Keratinocyte (primary cell): Measurements from ENCODE around the gene CTDSPL2. TPM values are rescaled to one million over a fixed set of nuclear protein-coding genes. Genes with fewer than 3 reads are reported as not detected.
A peak's percentile ranks its signal among the peaks of the same experiment; 100 is the strongest.
"Not testable (repeated sequence)": the region's sequence is repeated elsewhere in the genome, so short reads cannot be mapped to it uniquely, and the experiment has no call there.

Source experiments
- DNase-seq: peaks from one replicate; pipeline ENCODE4 v3.0.0-alpha.2; 2011; ENCODE audit warnings: low read depth, missing footprints, low spot score
- FAIRE-seq: peaks from 2 replicates; lab custom pipeline; 2011; peaks lifted over from hg19 to GRCh38; lab: Jason Lieb, UNC
- H2AFZ ChIP-seq: 2 replicates; pipeline ENCODE4 v1.6.0; 2012; ENCODE audit warnings: low read length, control low read depth, inconsistent platforms; ENCODE audit not compliant: control insufficient read depth
- H3K27ac ChIP-seq: 2 replicates; pipeline ENCODE4 v1.5.1; 2011; ENCODE audit warnings: low read length; ENCODE audit not compliant: control insufficient read depth, insufficient read depth
- H3K27me3 ChIP-seq: 3 replicates; pipeline ENCODE4 v1.6.0; 2011; ENCODE audit warnings: low read length; ENCODE audit not compliant: control insufficient read depth, insufficient read depth; ENCODE audit errors: extremely low read depth
- H3K36me3 ChIP-seq, 2 experiments: 2 replicates in 1 of 2; 3 replicates in 1 of 2; pipeline ENCODE4 v1.5.1; 2011; ENCODE audit warnings: low read length in 2 of 2, mild to moderate bottlenecking in 1 of 2; ENCODE audit not compliant: control insufficient read depth in 2 of 2, insufficient read depth in 2 of 2; ENCODE audit errors: extremely low read depth in 1 of 2
- H3K4me1 ChIP-seq: 3 replicates; pipeline ENCODE4 v1.5.1; 2011; ENCODE audit warnings: low read length; ENCODE audit not compliant: control insufficient read depth, insufficient read depth; ENCODE audit errors: extremely low read depth
- H3K4me2 ChIP-seq: 3 replicates; pipeline ENCODE4 v1.6.0; 2011; ENCODE audit warnings: low read depth, low read length; ENCODE audit not compliant: control insufficient read depth, insufficient read depth; ENCODE audit errors: extremely low read depth
- H3K4me3 ChIP-seq, 3 experiments: fragments of 200-600 bp in 1 of 3; sonication (generic) in 1 of 3; 2 replicates in 2 of 3; 3 replicates in 1 of 3; pipeline ENCODE4 v1.5.1; 2011 to 2016; ENCODE audit warnings: low read length in 3 of 3, mild to moderate bottlenecking in 3 of 3, control low read depth in 2 of 3, inconsistent platforms in 1 of 3, low read depth in 1 of 3, mixed read lengths in 1 of 3, mixed run types in 1 of 3, moderate library complexity in 1 of 3; ENCODE audit not compliant: control insufficient read depth in 2 of 3, insufficient read depth in 2 of 3; ENCODE audit errors: extremely low read depth in 1 of 3
- H3K79me2 ChIP-seq: 2 replicates; pipeline ENCODE4 v1.6.0; 2012; ENCODE audit warnings: low read length; ENCODE audit not compliant: control insufficient read depth, insufficient read depth
- H3K9ac ChIP-seq: 3 replicates; pipeline ENCODE4 v1.6.0; 2011; ENCODE audit warnings: low read length; ENCODE audit not compliant: control insufficient read depth, insufficient read depth; ENCODE audit errors: extremely low read depth
- H3K9me1 ChIP-seq: 3 replicates; pipeline ENCODE4 v1.6.0; 2011; ENCODE audit warnings: low read length; ENCODE audit not compliant: control insufficient read depth, insufficient read depth; ENCODE audit errors: extremely low read depth
- H3K9me3 ChIP-seq: 2 replicates; pipeline ENCODE4 v1.5.1; 2012; ENCODE audit warnings: low read depth, low read length; ENCODE audit not compliant: control insufficient read depth
- H4K20me1 ChIP-seq: 3 replicates; pipeline ENCODE4 v1.6.0; 2011; ENCODE audit warnings: low read length; ENCODE audit not compliant: control insufficient read depth, insufficient read depth; ENCODE audit errors: extremely low read depth
- EZH2 ChIP-seq: IDR thresholded peaks from one replicate; pipeline ENCODE4 v1.6.1; 2012; ENCODE audit warnings: inconsistent platforms, mild to moderate bottlenecking, low read length, moderate library complexity
- dilution Hi-C: fragments of 300-500 bp; cut with MboI; formaldehyde crosslinking; loops from one replicate; pipeline ENCODE4 v1.7.0; 2020; ENCODE audit warnings: low sequenced_read_pairs; ENCODE audit not compliant: extremely low pct_ligation_motif_present
- polyA plus RNA-seq, 5 experiments: library from polyadenylated mRNA; depleted of rRNA in 3 of 5; stranded (reverse) in 3 of 5; stranded (forward) in 1 of 5; unstranded in 1 of 5; fragments of >200 nt; gene quantifications; 1 replicate in 1 of 5; 2 replicates in 3 of 5; 3 replicates in 1 of 5; pipeline versions ENCODE4 v1.2.1 to v1.2.3, GENCODE V29; 2011 to 2012; ENCODE audit warnings: missing spikeins in 2 of 5, low read depth in 1 of 5, low replicate concordance in 1 of 5
- TF ChIP-seq, protein P1 (sequence below), 3 experiments: IDR thresholded peaks in 1 of 3; conservative IDR thresholded peaks in 1 of 3; optimal IDR thresholded peaks in 1 of 3; 2 replicates in 2 of 3; 3 replicates in 1 of 3; pipeline versions ENCODE3 to v1.5.1; 2011; ENCODE audit warnings: low read length in 3 of 3, mild to moderate bottlenecking in 3 of 3, moderate library complexity in 2 of 3, control low read depth in 1 of 3, inconsistent platforms in 1 of 3; ENCODE audit not compliant: insufficient read depth in 2 of 3; ENCODE audit errors: extremely low read depth in 1 of 3

CTDSPL2 gene
- polyA plus RNA-seq, 1 donor (not counting 4 experiments of a cell fraction or from before 2014, with no cell fraction given) = 19.2 TPM

DNA sequence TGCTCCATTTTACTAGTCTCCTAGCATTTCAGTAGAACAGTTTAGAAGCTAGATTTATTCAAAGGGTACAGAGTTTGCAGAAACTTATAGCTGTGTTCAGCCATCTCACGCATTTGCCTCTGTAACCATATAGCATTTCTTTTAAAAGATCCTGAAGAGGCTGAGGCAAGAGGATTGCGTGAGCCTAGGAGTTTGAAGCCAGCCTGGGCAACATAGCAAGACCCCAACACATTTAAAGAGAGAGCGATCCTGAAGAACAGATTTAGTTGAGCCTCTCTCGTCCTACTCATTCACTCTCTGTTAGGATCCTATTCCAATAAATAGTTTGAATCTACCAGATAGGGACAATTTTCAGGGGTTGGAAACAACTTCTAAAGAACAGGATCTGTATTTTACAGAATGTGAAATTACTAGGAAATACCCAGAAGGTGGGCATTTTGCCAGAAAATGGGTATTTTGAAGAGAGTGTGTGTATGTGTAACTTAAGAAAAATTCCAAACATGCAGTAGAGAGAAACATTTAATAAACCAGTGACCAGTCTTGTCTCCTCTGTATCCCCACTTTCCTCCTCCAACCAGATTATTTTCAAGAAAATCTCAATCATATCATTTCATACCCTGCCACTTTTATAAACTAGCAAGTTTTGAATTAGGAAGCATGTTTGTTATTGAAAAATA is 114.0 kb downstream of the CTDSPL2 start:
- peaks cover 12% of the 10 kb centered on the region for H4K20me1 ChIP-seq
- no peak overlapping the region for H3K27ac ChIP-seq
- H3K9me3 ChIP-seq = no peaks in the 10 kb centered on the region
- H3K79me2 ChIP-seq = peaks cover 88% of the 10 kb centered on the region
- no peaks in the 10 kb centered on the region for H3K27me3 ChIP-seq
- H3K4me1 ChIP-seq = peaks cover 27% of the 10 kb centered on the region
- no peak overlapping the region for H3K9ac ChIP-seq
- no peaks in the 10 kb centered on the region for H3K9me1 ChIP-seq
- DNase-seq (no peak), FAIRE-seq (no peak)
- H3K4me3 ChIP-seq = peak overlapping the region in 1 of 3 experiments; percentile 5
- peaks cover 0 to 19% of the 10 kb centered on the region in 2 experiments for H3K36me3 ChIP-seq
- peak overlapping the region; percentile 59 for H3K4me2 ChIP-seq
- H2AFZ ChIP-seq = no peak overlapping the region
- dilution Hi-C loops = no loop called here
- TF ChIP-seq EZH2 = no peak
- TF ChIP-seq, protein P1, sequence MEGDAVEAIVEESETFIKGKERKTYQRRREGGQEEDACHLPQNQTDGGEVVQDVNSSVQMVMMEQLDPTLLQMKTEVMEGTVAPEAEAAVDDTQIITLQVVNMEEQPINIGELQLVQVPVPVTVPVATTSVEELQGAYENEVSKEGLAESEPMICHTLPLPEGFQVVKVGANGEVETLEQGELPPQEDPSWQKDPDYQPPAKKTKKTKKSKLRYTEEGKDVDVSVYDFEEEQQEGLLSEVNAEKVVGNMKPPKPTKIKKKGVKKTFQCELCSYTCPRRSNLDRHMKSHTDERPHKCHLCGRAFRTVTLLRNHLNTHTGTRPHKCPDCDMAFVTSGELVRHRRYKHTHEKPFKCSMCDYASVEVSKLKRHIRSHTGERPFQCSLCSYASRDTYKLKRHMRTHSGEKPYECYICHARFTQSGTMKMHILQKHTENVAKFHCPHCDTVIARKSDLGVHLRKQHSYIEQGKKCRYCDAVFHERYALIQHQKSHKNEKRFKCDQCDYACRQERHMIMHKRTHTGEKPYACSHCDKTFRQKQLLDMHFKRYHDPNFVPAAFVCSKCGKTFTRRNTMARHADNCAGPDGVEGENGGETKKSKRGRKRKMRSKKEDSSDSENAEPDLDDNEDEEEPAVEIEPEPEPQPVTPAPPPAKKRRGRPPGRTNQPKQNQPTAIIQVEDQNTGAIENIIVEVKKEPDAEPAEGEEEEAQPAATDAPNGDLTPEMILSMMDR (optimal IDR thresholded peaks at IDR 0.05 in 1 of 3, IDR thresholded peaks at IDR 0.05 in 1 of 3, conservative IDR thresholded peaks at IDR 0.05 in 1 of 3; ENCODE audit: extremely low read depth in 1 of 3, insufficient read depth in 2 of 3, low read length in 3 of 3) = no peak

DNA sequence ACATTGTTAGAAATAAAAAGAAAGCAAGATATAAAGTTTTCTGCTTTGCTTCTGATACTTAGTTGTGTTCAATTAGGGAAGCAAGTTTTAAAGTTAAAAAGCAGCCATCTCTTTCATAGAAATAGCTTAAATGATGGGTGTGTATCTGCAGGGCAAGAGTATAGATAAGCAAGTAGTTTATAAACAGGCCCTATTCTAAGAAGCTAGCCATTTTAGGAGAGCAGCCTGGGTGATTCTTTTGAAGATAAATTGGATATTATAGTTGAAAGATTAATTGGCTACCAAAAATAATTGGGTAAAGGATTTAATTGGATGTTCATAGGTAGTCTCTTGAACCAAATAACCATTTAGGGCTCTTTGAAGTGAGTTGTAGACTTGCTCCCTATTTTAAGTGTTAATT is 115.2 kb downstream of the CTDSPL2 start:
- no peak for DNase-seq
- Histone ChIP-seq H3K4me2 (no peak overlapping the region), H2AFZ (no peak overlapping the region), H4K20me1 (peaks cover 12% of the 10 kb centered on the region), H3K79me2 (peaks cover 95% of the 10 kb centered on the region), H3K4me3 (no peak overlapping the region), H3K9me1 (no peaks in the 10 kb centered on the region), H3K9me3 (no peaks in the 10 kb centered on the region), H3K27ac (no peak overlapping the region), H3K36me3 (peaks cover 0 to 19% of the 10 kb centered on the region in 2 experiments), H3K27me3 (no peaks in the 10 kb centered on the region), H3K4me1 (peaks cover 27% of the 10 kb centered on the region), H3K9ac (no peak overlapping the region)
- dilution Hi-C loops = no loop called here
- TF ChIP-seq EZH2 = no peak
- TF ChIP-seq, protein P1 (optimal IDR thresholded peaks at IDR 0.05 in 1 of 3, IDR thresholded peaks at IDR 0.05 in 1 of 3, conservative IDR thresholded peaks at IDR 0.05 in 1 of 3; ENCODE audit: extremely low read depth in 1 of 3, insufficient read depth in 2 of 3, low read length in 3 of 3) = no peak
- FAIRE-seq = no peak

DNA sequence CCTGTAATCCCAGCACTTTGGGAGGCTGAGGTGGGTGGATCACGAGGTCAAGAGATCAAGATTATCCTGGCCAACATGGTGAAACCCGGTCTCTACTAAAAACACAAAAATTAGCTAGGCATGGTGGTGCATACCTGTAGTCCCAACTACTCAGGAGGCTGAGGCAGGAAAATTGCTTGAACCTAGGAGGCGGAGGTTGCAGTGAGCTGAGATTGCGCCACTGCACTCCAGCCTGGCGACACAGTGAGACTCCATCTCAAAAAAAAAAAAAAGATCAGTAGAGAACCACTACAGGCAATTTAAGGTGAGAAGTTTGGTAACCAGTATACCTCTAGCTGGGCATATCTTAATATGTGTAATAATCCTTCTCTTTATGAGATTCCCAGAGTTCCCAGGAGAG is 117.3 kb downstream of the CTDSPL2 start:
- not testable (repeated sequence) for H3K27ac ChIP-seq

More for the DNA sequence above, 117.3 kb downstream of the CTDSPL2 start:
- Histone ChIP-seq H3K4me1 (peaks cover 22% of the 10 kb centered on the region), H3K79me2 (peaks cover 95% of the 10 kb centered on the region), H4K20me1 (peaks cover 17% of the 10 kb centered on the region), H3K36me3 (peaks cover 0 to 19% of the 10 kb centered on the region in 2 experiments)
- FAIRE-seq, H3K4me2 ChIP-seq, H2AFZ ChIP-seq, H3K9me3 ChIP-seq, dilution Hi-C loops, H3K9ac ChIP-seq, H3K9me1 ChIP-seq, H3K4me3 ChIP-seq, DNase-seq, H3K27me3 ChIP-seq: not testable (repeated sequence)
